Endothelial cell of umbilical vein (primary cell): ENCODE measurements around the gene RLN1. TPM values are rescaled to one million over a fixed set of nuclear protein-coding genes. Genes with fewer than 3 reads are reported as not detected.

Experiments used
- BruUV-seq: library from RNA; stranded (reverse); fragments of 400-500 nt; replicated peaks from 2 replicates; lab custom pipeline; 2021; lab: Mats Ljungman, UMichigan
- CTCF ChIA-PET: fragments of 300-600, 350-600 bp; sonication (Branson Sonifier 250); formaldehyde crosslinking; loops from one replicate; lab custom pipeline; 2021; ENCODE audit warnings: antibody characterized with exemption, inconsistent platforms; lab: Charles Lee
- POLR2A ChIA-PET: fragments of 300-600, 350-600 bp; sonication (Branson Sonifier 250); formaldehyde crosslinking; loops from one replicate; lab custom pipeline; 2021; ENCODE audit warnings: antibody characterized with exemption, inconsistent platforms; lab: Charles Lee
- DNase-seq: peaks from one replicate; pipeline ENCODE4 v3.0.0-alpha.2; 2011; ENCODE audit warnings: low read depth, low spot score
- FAIRE-seq: peaks from 2 replicates; lab custom pipeline; 2011; peaks lifted over from hg19 to GRCh38; lab: Jason Lieb, UNC
- H2AFZ ChIP-seq: 2 replicates; pipeline ENCODE4 v1.6.0; 2012; ENCODE audit warnings: low read depth, low read length, control low read depth, inconsistent platforms
- H3K27ac ChIP-seq: 2 replicates; pipeline ENCODE4 v1.5.1; 2011; ENCODE audit warnings: low read depth, mild to moderate bottlenecking, control low read depth, low read length, moderate library complexity; ENCODE audit not compliant: insufficient read depth
- H3K27me3 ChIP-seq, 2 experiments: 2 replicates each; pipeline versions ENCODE4 v1.6.0 to v1.6.1; 2011; ENCODE audit warnings: low read length in 2 of 2, mixed read lengths in 1 of 2; ENCODE audit not compliant: control insufficient read depth in 2 of 2, insufficient read depth in 2 of 2
- H3K36me3 ChIP-seq, 2 experiments: 2 replicates in 1 of 2; 3 replicates in 1 of 2; pipeline ENCODE4 v1.5.1; 2011; ENCODE audit warnings: low read length in 2 of 2, mild to moderate bottlenecking in 1 of 2, moderate library complexity in 1 of 2; ENCODE audit not compliant: control insufficient read depth in 2 of 2, insufficient read depth in 2 of 2; ENCODE audit errors: extremely low read depth in 1 of 2
- H3K4me1 ChIP-seq: 3 replicates; pipeline ENCODE4 v1.5.1; 2011; ENCODE audit warnings: mild to moderate bottlenecking, low read length; ENCODE audit not compliant: control insufficient read depth, insufficient read depth; ENCODE audit errors: extremely low read depth
- H3K4me2 ChIP-seq: 2 replicates; pipeline ENCODE4 v1.6.1; 2011; ENCODE audit warnings: low read length, control low read depth, mixed read lengths; ENCODE audit not compliant: insufficient read depth
- H3K4me3 ChIP-seq, 3 experiments: fragments of 200-600 bp in 1 of 3; sonication (generic), shearing (Covaris generic) in 1 of 3; replicated peaks in 1 of 3; 2 replicates each; pipeline ENCODE4 v1.5.1; 2011 to 2016; ENCODE audit warnings: control low read depth in 3 of 3, low read length in 3 of 3, mild to moderate bottlenecking in 2 of 3, inconsistent platforms in 1 of 3, low read depth in 1 of 3, moderate library complexity in 1 of 3; ENCODE audit not compliant: insufficient read depth in 1 of 3
- H3K79me2 ChIP-seq: 2 replicates; pipeline ENCODE4 v1.6.0; 2012; ENCODE audit warnings: low read length, inconsistent platforms; ENCODE audit not compliant: control insufficient read depth, insufficient read depth
- H3K9ac ChIP-seq: replicated peaks from 2 replicates; pipeline ENCODE3; 2011; ENCODE audit warnings: low read length, control low read depth; ENCODE audit not compliant: insufficient read depth; ENCODE audit errors: extremely low read depth
- H3K9me1 ChIP-seq: replicated peaks from 3 replicates; pipeline ENCODE4 v1.6.0; 2011; ENCODE audit warnings: mild to moderate bottlenecking, low read length; ENCODE audit not compliant: control insufficient read depth, insufficient read depth; ENCODE audit errors: extremely low read depth
- H3K9me3 ChIP-seq: replicated peaks from 2 replicates; pipeline ENCODE4 v1.5.1; 2012; ENCODE audit warnings: low read length, inconsistent platforms; ENCODE audit not compliant: control insufficient read depth, insufficient read depth
- H4K20me1 ChIP-seq: replicated peaks from 2 replicates; pipeline ENCODE3; 2011; ENCODE audit warnings: mild to moderate bottlenecking, low read length; ENCODE audit not compliant: control insufficient read depth, insufficient read depth; ENCODE audit errors: extremely low read depth
- CTCF ChIP-seq, 2 donors: IDR thresholded peaks; 1 replicate in 1 of 2; 2 replicates in 1 of 2; pipeline ENCODE4 v1.5.1; 2011; ENCODE audit warnings: low read length in 2 of 2, mild to moderate bottlenecking in 2 of 2, moderate library complexity in 2 of 2, control low read depth in 1 of 2, inconsistent platforms in 1 of 2, low read depth in 1 of 2; ENCODE audit not compliant: insufficient read depth in 1 of 2; ENCODE audit errors: extremely low read depth in 1 of 2
- EZH2 ChIP-seq: IDR thresholded peaks from 2 replicates; pipeline ENCODE4 v1.6.1; 2012; ENCODE audit warnings: borderline replicate concordance, low read depth, mild to moderate bottlenecking, moderate library complexity, low read length, inconsistent platforms; ENCODE audit not compliant: severe bottlenecking
- FOS ChIP-seq: IDR thresholded peaks from 2 replicates; pipeline ENCODE4 v1.6.1; 2011; ENCODE audit warnings: mild to moderate bottlenecking, low read length, moderate library complexity, borderline replicate concordance; ENCODE audit not compliant: insufficient read depth
- GATA2 ChIP-seq: IDR thresholded peaks from 2 replicates; pipeline ENCODE4 v1.7.0; 2011; ENCODE audit warnings: low read depth, mild to moderate bottlenecking, moderate library complexity, mixed read lengths, low read length; ENCODE audit not compliant: insufficient read length, insufficient read depth
- JUN ChIP-seq: IDR thresholded peaks from 2 replicates; pipeline ENCODE4 v1.6.1; 2011; ENCODE audit warnings: borderline replicate concordance, low read depth; ENCODE audit not compliant: insufficient read length, insufficient read depth
- MAX ChIP-seq: IDR thresholded peaks from 2 replicates; pipeline ENCODE4 v1.6.1; 2011; ENCODE audit not compliant: insufficient read depth, insufficient read length
- MYC ChIP-seq: IDR thresholded peaks from one replicate; pipeline ENCODE4 v1.6.1; 2011; ENCODE audit warnings: mild to moderate bottlenecking, low read depth, low read length
- POLR2A ChIP-seq: IDR thresholded peaks from 2 replicates; pipeline ENCODE4 v1.6.1; 2012; ENCODE audit warnings: low read depth, mild to moderate bottlenecking, control low read depth, low read length
- POLR2AphosphoS5 ChIP-seq: IDR thresholded peaks from 2 replicates; pipeline ENCODE4 v1.6.1; 2012; ENCODE audit warnings: low read depth, mild to moderate bottlenecking, control low read depth, low read length, moderate library complexity; ENCODE audit not compliant: insufficient read depth
- dilution Hi-C: fragments of 300-500 bp; cut with MboI; formaldehyde crosslinking; loops from one replicate; pipeline ENCODE4 v1.15.0; 2019; ENCODE audit warnings: low sequenced_read_pairs; ENCODE audit not compliant: extremely low pct_ligation_motif_present
- intact Hi-C: fragments of 100-400 bp; cut with micrococcal nuclease; formaldehyde crosslinking; loops from one replicate; pipeline ENCODE4 v1.10.0; 2022
- polyA plus RNA-seq, 4 experiments: library from polyadenylated mRNA; depleted of rRNA in 3 of 4; stranded (reverse) in 3 of 4; unstranded in 1 of 4; fragments of >200 nt; gene quantifications; 2 replicates each; pipeline versions ENCODE4 v1.2.1 to v1.2.3, GENCODE V29; 2011 to 2012; ENCODE audit warnings: missing spikeins in 1 of 4
- total RNA-seq: library from RNA; stranded (reverse); gene quantifications from 2 replicates; pipeline ENCODE4 v1.2.3, GENCODE V29; 2021

The RLN1 gene
- total and polyA plus RNA-seq, 2 donors (not counting 3 experiments of a cell fraction or from before 2014, with no cell fraction given) = not detected

GRCh38 chr9:5360341-5360740 is 20.7 kb upstream of the RLN1 start:
- Histone ChIP-seq H3K4me2 (no peak overlapping the region), H3K79me2 (no peaks in the 10 kb centered on the region), H3K27me3 (no peaks in the 10 kb centered on the region), H3K36me3 (no peaks in the 10 kb centered on the region), H3K9me3 (no peaks in the 10 kb centered on the region), H3K9me1 (no peaks in the 10 kb centered on the region), H4K20me1 (peaks cover under 1% of the 10 kb centered on the region), H2AFZ (no peak overlapping the region), H3K9ac (no peak overlapping the region), H3K4me1 (no peaks in the 10 kb centered on the region), H3K4me3 (no peak overlapping the region), H3K27ac (no peak overlapping the region)
- no peak for TF ChIP-seq MYC
- TF ChIP-seq EZH2 = no peak
- no peak for TF ChIP-seq FOS
- TF ChIP-seq POLR2AphosphoS5 = no peak
- no peak for TF ChIP-seq CTCF (IDR thresholded peaks at IDR 0.05; ENCODE audit: extremely low read depth in 1 of 2, insufficient read depth in 1 of 2, low read depth in 1 of 2, low read length in 2 of 2)
- TF ChIP-seq MAX = no peak
- TF ChIP-seq POLR2A = no peak
- no peak for TF ChIP-seq JUN
- no peak for TF ChIP-seq GATA2
- dilution Hi-C loops = no loop called here
- FAIRE-seq (no peak), DNase-seq (no peak)
- POLR2A ChIA-PET = no interaction called here
- intact Hi-C loops = no loop called here
- CTCF ChIA-PET = no interaction called here
- no TSS peak for BruUV-seq
